Measurements from ENCODE around the gene TRAF5.

TRAF5 gene

DNA sequence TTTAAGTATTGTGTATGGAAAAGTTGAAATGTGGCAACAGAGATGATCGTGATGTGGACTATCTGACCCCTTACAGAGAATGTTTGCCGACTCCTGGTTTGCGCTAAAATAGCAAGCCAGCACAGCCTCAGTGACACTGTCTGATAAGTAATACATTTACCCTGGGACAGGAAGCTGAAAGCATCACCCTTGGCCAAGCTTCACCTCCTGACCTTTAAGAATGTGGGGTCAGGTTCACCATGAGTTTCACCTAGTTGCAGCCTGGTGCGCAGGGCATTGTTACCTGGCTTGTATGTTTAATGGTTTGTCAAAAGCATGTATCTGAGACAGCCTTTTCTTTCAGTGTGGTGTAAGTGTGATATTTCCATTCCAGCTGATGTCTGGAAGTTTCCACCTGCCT, 29.2 kb downstream of the TRAF5 start:
- DNase-seq (ENCODE audit: low read depth) = no peak
- TF ChIP-seq CTCF (conservative IDR thresholded peaks at IDR 0.05; ENCODE audit: low read depth, low read length) = no peak
- no peak overlapping the region for H3K4me3 ChIP-seq (ENCODE audit: low read length)

GRCh38 chr1:211356723-211357407, 30.2 kb downstream of the TRAF5 start:
- no peak overlapping the region for H3K4me3 ChIP-seq (ENCODE audit: low read length)
- TF ChIP-seq CTCF (conservative IDR thresholded peaks at IDR 0.05; ENCODE audit: low read depth, low read length) = no peak
- DNase-seq (ENCODE audit: low read depth) = no peak

DNA sequence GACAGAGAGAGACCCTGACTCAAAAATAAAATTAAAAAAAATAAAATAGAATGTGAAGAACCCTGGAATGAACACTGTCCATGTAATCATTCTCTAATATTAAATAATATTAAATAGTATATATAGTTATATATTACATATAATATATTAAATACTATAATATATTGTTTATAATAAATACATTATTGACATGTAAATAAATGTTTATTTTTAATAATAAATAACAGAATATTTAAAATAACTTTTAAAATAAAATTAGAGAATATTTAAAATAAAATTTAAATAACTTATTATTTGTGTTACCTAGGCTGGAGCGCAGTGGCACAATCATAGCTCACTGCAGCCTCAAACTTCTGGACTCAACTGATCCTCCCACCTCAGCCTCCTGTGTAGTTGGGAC, 32.1 kb downstream of the TRAF5 start:
- no peak for TF ChIP-seq CTCF (conservative IDR thresholded peaks at IDR 0.05; ENCODE audit: low read depth, low read length)
- DNase-seq (ENCODE audit: low read depth) = no peak
- no peak overlapping the region for H3K4me3 ChIP-seq (ENCODE audit: low read length)

- DNase-seq (ENCODE audit: low read depth) = no peak
- no peak overlapping the region for H3K4me3 ChIP-seq (ENCODE audit: low read length)
- no peak for TF ChIP-seq CTCF (conservative IDR thresholded peaks at IDR 0.05; ENCODE audit: low read depth, low read length)
Observed at GRCh38 chr1:211359876-211360275, 33.2 kb downstream of the TRAF5 start.

DNA sequence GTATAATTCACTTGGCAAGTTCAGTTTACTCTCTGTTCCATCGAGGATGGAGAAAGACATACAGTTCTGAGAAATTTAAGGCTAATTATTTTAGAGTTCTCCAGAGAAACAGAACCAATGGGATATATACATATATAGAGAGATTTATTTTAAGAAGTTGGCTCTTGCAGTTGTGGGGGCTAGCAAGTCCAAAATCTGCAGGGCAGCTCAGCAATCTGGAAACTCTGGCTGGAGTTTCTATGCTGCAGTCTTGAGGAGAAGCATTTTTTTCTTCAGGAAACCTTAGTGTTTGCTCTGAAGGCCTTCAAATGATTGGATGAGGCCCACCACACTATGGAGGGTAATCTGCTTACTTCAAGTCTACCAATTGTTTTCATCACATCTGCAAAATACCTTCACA, 34.6 kb downstream of the TRAF5 start:
- no peak for TF ChIP-seq CTCF (conservative IDR thresholded peaks at IDR 0.05; ENCODE audit: low read depth, low read length)
- no peak for DNase-seq (ENCODE audit: low read depth)
- H3K4me3 ChIP-seq (ENCODE audit: low read length) = no peak overlapping the region

GRCh38 chr1:211369640-211370039, 43.0 kb downstream of the TRAF5 start:
- DNase-seq (ENCODE audit: low read depth) = no peak
- TF ChIP-seq CTCF (conservative IDR thresholded peaks at IDR 0.05; ENCODE audit: low read depth, low read length) = no peak
- H3K4me3 ChIP-seq (ENCODE audit: low read length) = no peak overlapping the region

- DNase-seq (ENCODE audit: low read depth) = no peak
- H3K4me3 ChIP-seq (ENCODE audit: low read length) = no peak overlapping the region
- TF ChIP-seq CTCF (conservative IDR thresholded peaks at IDR 0.05; ENCODE audit: low read depth, low read length) = no peak
Observed at GRCh38 chr1:211370669-211371068, 44.0 kb downstream of the TRAF5 start.
